GM19452 (cell line): Measurements from ENCODE around the gene PRKD3.
A peak's percentile ranks its signal among the peaks of the same experiment; 100 is the strongest.

Source experiments
- ATAC-seq: cut with Tn5 transposase; IDR thresholded peaks from one replicate; pipeline ENCODE4 v1.9.1; 2021; ENCODE audit not compliant: unreplicated experiment

Gene PRKD3

GRCh38 chr2:37343537-37344434, 19.2 kb upstream of the PRKD3 start:
- no peak for ATAC-seq

DNA sequence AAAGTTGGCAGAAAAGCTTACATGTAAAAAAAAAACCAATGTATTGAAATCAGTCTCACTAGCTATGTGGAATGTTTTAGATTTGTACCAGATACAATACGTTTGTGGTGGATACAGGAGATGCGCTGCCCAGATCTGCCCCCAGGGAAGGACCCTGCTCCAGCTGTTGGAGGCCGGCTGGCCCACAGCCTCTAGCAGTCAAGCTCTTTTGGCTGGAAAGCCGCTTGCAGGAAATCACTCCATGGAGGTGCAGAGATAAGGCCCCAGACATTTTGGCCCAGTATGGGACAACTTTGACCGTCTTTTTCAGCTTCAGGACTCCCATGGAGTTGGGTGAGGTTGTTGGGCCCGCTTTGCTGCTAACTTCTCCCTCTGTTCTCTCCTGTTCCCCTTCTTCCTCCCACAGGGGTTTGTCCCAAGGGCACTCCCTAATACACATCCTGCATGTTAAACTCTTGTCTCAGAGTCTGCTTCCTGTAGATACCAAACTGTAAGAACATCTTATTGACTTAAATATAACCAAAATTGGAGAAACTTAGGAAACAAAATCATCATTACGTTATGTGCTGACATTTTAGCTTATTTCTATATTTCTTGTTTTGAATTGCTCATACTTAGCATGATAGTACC, 18.1 kb upstream of the PRKD3 start:
- no peak for ATAC-seq

DNA sequence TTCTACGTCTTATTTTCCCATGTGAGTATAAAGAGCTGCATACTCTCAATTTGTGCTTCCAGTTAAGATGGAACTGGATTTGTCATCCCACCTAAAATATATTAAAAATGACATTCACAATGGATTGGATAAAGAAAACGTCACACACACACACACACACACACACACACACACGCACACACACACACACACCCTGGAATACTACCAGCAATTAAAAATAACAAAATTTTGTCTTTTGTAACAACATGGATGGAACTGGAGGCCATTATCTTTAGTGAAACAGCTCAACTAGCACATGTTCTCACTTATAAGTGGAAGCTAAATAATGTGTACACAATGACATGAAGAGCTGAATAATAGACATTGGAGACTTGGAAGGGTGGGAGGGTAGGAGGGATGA, 16.0 kb upstream of the PRKD3 start:
- ATAC-seq: no peak

- no peak for ATAC-seq
These were observed 14.3 kb upstream of the PRKD3 start for GRCh38 chr2:37338933-37339332.

GRCh38 chr2:37337620-37338280, 13.1 kb upstream of the PRKD3 start:
- no peak for ATAC-seq

GRCh38 chr2:37335604-37336003, 11.0 kb upstream of the PRKD3 start:
- no peak for ATAC-seq

DNA sequence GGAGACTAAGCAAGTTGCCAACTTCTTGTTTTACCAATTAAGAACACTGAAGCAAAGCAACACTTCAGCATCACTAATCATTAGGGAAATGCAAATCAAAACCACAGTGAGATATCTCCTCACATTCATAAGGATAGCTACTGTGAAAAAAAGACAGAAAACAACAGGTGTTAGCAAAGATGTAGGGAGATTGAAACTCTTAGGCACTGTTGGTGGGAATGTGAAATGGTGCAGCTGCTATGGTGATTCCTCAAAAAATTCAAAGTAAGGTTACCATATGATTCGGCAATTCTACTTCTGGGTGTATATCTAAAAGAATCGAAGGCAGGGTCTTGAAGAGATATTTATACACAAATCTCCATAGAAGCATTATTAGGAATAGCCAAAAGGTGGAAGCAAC, 8.6 kb upstream of the PRKD3 start:
- no peak for ATAC-seq

GRCh38 chr2:37332560-37332959, 7.9 kb upstream of the PRKD3 start:
- ATAC-seq: no peak

GRCh38 chr2:37330681-37331080, 6.0 kb upstream of the PRKD3 start:
- ATAC-seq: no peak

DNA sequence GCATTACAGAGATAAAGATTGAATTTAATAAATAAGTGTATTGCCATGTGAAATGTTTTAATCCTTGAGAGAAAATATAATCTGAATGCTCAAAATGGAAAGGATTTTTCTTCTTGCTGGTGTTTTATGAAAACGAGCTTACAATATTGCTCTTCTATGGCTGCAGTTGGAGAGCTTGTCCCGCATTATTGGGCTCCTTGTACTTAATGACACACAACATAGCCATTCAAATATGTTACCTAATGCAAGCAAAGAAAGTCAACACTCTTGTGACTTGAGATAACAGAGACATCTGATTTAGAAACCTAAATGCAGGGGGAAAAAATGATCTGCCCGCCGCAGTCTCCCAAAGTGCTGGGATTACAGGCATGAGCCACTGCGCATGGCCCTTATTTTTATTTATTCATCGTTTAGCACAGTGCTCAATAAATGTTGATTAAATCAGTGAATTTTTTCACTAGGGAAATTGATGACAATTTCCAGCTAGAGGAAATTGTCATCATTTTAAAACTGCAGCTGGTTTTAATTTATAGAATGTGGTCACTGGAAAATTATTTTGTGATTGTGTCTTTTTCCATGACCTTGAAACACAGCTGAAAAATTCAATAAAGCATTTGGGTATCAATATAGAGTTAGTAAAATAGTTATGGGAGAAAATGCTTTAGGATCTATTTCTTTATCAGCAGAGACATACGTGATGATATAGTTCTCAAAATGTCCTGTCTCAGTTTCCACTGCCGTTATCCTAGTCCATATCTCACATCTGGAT, 2.4 kb upstream of the PRKD3 start:
- ATAC-seq: no peak

DNA sequence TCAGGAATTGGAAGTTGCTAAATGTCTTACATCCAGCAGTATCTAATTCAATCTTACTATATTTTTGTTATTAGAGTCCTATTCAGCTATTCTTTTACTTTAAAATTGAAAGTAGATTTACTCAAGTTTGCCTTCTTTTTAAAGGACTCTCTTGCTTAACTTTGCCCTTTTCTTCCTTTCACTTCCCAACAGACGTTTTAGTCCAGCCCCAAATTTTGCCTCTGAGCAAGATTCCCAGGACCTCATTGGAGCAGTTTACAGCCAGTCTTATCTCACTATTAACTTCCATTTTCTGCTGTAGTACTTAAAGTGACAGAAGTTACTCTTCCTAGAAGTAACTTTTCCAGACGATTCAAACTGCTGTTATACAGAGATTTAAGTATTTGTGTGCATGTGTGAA, 1.7 kb upstream of the PRKD3 start:
- ATAC-seq: no peak

GRCh38 chr2:37325625-37326071, 1.0 kb upstream of the PRKD3 start:
- no peak for ATAC-seq

- no peak for ATAC-seq
These were observed 172 bp downstream of the PRKD3 start for GRCh38 chr2:37324536-37324785.

- ATAC-seq: peak; percentile 20
These were observed 675 bp downstream of the PRKD3 start for GRCh38 chr2:37323781-37324535.

- no peak for ATAC-seq
These were observed 1.4 kb downstream of the PRKD3 start for GRCh38 chr2:37323176-37323780.

- no peak for ATAC-seq
These were observed 2.3 kb downstream of the PRKD3 start for GRCh38 chr2:37322368-37322767.

GRCh38 chr2:37321029-37321682, 3.5 kb downstream of the PRKD3 start:
- ATAC-seq: no peak

DNA sequence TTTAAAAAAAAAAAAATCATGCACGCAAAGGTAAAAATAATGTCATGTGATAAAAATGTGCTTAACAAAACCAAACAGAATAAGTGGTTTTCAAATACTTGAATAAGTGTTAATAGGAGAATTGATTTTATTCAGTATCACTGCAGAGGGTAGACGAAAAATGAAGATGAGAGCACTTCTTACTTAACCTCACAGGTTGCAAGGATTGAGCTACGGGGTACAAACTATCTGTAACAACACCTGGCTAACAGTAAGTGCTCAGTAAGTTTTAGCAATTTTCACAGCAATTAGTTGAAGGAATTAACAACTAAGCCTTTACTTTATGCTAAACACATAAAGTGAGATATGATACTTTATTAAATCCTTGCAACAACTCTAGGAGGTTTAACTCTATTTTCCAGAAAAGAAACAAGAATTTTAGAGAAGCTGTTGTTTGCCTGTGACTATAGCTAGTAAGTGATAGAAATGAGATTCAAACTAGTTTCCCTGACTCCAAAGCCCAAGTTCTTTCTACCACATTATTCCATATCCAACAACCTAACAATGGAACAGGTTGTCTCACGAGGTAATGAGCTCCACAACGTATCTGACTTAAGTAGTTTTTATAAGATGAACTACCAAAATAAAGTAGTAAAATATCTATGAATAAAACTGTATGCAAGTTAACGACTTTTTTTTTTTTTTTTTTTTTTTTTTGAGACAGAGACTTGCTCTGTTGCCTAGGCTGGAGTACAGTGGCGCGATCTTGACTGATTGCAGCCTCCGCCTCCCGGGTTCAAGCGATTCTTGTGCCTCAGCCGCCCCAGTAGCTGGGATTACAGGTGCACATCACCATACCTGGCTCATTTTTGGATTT, 4.7 kb downstream of the PRKD3 start:
- no peak for ATAC-seq

DNA sequence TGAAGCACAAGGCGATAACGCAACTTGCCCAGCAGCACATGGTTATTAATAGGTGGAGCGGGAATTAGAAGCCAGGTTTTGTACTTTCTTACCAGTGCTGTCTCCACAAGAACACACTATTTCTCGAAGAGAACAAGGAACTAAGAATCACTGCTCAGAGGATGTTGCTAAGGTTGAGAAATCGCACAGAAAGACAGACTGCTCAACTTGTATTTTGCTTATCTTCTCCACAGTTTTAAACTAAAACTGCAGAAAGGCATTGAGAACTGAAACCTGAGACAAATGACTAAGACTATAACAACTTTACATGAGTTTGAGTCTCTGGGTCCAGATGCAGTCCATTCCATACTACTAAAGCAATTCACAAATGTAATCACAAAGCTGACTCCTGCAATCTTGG, 6.2 kb downstream of the PRKD3 start:
- ATAC-seq: peak; percentile 78
